HG03432 (cell line): Measurements from ENCODE around the gene GRB10.
"Not testable (repeated sequence)": the region's sequence is repeated elsewhere in the genome, so short reads cannot be mapped to it uniquely, and the experiment has no call there.

Experiments
- ATAC-seq: cut with Tn5 transposase; IDR thresholded peaks from one replicate; pipeline ENCODE4 v1.9.1; 2021; ENCODE audit warnings: mild to moderate bottlenecking, moderate library complexity; ENCODE audit not compliant: unreplicated experiment

GRB10 gene

DNA sequence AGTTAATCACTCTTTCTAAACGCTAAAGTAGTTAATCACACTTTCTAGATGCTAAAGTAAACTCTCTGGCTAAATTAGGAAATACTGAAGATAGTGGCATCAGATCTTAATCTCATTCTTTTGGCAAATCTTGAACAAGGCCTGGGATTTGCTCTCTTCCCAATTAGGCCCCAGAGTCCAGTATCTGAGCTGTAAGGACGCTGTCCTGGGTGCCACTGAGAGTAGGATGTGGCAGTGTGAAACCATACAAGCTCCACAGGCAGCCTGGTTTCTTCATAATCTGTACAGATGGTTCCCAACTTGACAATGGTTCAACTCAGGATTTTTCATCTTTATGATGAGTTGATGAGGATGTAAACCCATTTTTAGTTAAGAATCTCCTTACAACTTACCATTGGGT is 36.9 kb downstream of the GRB10 start:
- no peak for ATAC-seq

DNA sequence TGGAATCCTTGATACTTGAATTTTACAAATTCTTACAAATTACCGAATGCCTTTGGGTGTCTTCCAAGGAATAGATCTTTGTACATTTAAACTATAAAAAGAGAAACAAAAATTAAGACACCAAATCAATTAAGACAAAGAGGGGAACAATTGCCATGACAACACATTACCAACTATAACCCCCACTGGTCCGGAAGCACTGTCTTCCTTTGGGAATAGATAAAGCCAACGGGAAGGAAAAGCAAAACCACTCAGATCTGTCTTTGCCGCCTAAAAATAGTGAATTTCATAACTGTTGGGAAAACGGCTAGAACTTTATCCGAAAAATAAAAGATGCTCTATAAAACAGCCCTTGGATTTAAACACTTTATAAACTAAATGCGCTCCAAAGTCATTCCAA is 37.4 kb downstream of the GRB10 start:
- no peak for ATAC-seq

DNA sequence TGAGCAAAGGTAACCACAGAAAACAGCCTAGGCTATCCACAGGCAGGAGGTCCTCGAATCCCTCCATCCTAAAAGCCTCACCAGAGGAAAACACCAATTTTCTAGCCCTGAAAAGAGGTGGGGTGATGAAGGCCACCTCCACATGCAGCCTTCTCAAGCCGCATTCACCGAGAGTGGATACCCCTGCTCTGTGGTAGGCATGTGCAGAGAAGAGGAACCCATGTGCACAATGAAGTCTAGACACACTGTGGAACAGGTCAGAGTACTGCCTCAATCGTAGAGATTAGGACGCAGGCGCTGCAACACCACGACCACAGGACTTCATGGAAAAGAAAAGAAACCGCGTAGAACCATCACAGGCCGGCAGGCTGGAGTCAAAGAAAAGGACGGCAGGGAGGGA is 38.8 kb downstream of the GRB10 start:
- no peak for ATAC-seq

DNA sequence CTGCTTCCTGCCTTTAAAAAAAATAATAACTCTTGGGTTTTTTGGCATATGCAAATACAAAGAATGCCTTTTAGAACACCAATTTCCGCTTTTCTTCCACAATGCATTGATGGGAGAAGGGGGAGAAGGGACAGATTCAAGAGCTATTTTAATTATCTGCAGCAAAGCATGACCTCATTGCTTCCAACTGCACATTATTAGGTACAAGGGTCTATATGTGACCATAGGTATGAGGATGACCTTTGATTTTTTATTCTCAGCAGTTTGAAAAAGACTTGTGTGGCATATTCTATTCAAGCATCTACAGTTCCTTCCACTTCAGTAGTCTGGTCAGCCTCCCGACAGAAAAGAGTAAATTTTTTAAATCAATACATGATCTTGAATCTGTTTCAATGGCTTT is 39.7 kb downstream of the GRB10 start:
- no peak for ATAC-seq

DNA sequence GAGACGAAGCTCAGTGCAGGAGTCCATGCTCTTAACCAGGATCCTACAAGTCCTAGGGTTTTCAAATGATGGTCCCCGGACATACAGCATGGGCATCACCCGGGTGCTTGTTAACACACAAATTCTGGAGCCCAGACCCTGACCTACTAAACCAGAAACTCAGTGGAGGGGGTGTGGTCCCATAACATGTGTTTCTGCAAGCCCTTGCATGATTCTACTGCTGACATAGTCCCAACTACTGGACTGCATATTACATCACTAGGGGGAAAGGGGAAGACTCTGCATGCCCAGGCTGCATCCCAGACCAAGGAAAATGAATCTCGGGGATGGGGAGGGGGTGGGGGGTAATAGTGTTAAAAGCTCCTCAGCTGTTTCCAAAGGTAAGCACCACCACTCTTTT is 40.3 kb downstream of the GRB10 start:
- ATAC-seq, result no peak

DNA sequence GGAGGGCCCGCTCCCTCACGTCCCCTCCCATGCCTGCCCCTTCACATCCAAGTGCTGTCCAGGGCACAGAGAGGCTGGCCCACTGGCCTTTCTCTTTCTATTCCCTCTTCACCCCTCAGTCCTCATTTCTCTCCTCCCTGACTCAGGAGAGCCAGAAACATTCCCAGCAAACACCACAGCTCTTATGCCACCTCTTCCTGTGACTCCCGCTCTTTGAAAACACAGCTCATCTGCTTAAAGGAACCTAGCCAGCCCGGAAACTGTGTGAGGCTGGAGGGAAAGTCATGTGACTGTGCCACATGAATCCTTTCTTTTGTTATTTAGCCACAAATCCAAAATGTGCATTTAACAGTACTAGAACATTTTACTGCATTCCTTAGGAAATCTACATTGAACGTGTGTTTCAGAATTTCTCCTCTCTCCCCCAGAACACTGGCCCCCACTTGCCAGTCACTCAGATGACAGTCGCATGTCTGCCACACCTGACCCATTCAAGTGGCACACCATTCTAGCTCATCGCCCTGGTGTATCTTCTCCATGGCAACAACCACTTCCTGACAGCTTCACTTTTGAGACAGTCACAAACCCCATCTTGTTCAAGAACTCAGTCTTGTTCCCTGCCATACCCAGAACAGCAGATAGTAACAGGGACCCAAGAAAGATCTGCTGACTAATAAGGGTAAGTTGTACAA is 42.8 kb downstream of the GRB10 start:
- ATAC-seq, result no peak

DNA sequence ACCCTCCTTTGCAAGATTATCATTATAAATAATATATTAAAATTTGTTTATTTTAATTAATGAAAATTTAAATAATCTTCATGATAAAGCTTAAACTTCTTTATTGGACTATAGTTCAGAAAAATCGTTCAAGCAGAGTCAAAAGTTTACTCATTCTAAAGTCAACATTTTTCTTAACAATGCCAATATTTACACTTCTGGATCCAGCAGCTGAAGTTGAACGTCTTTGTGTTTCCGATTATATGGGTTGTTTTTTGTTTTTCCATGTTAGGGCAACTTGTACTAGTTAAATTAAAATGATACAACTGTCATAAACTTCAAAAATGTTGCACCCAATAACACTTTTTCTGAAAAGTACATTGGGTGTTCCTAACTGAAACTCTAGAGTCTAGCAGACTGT is 43.8 kb downstream of the GRB10 start:
- no peak for ATAC-seq

DNA sequence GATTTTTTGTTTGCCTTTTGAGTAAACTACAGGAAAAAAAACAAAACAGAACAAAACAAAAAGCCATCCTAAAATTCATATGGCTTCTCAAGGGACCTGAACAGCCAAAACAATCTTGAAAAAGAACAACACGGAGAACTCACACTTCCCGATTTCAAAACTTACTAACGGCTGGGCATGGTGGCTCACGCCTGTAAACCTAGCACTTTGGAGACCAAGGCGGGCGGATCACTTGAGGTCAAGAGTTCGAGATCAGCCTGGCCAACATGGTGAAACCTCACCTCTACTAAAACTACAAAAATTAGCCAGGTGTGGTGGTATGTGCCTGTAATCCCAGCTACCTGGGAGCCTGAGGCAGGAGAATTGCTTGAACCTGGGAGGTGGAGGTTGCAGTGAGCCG is 46.9 kb downstream of the GRB10 start:
- ATAC-seq, result not testable (repeated sequence)

DNA sequence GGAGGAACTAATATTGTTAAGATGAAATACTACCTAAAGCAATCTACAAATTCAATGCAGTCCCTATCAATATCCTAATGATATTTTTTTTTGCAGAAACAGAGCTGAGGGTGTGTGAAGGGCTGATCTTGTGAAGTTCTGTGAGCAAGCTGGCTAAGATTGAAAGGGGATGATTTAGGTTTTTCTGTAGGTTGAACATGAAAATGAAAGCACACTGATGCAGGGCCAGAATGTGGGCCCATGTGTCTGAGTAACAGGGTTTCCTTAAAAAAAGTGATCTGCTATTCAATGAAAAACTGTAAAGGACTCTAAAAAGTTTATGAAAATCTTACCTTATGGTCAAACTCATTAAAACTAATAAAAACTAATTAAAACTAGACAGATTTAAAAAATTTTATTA is 47.4 kb downstream of the GRB10 start:
- ATAC-seq, result no peak

DNA sequence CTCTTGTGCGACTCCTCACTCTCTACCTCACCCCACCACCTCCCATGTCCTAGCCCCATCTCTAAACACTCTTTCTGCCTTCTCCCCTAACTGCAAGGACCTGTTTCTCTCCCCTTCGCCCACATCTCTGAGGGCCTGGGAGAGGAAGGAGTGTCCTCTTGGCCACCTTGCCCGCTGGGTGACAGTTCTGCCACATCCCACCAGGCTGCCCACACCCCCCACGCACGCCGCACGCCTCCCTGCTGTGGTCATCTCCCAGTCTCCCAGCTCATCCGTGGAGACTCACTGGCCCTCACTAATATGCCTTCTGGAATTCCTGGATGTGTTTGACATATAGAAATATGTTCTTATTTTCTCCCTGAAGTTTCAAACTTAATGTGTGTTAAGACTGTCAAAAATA is 48.5 kb downstream of the GRB10 start:
- ATAC-seq, result no peak

DNA sequence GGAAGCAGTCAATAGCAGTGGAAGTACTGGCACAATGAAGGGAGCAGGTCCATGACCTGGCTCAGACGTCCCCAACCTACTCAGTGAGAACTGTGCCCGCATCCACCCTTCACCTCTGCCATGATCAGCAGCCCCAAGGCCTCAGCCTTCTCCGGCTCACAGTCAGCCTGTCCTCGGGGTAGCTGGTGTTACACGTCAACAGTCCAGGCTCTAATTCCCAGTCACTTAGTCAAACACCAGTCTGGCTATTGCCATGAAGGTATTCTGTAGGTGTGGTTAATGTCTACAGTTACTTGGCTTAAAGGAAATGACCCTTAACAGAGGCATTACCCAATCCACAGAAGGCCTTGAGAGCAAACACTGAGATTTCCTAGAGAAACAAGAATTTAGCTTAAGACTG is 49.1 kb downstream of the GRB10 start:
- ATAC-seq, result no peak

DNA sequence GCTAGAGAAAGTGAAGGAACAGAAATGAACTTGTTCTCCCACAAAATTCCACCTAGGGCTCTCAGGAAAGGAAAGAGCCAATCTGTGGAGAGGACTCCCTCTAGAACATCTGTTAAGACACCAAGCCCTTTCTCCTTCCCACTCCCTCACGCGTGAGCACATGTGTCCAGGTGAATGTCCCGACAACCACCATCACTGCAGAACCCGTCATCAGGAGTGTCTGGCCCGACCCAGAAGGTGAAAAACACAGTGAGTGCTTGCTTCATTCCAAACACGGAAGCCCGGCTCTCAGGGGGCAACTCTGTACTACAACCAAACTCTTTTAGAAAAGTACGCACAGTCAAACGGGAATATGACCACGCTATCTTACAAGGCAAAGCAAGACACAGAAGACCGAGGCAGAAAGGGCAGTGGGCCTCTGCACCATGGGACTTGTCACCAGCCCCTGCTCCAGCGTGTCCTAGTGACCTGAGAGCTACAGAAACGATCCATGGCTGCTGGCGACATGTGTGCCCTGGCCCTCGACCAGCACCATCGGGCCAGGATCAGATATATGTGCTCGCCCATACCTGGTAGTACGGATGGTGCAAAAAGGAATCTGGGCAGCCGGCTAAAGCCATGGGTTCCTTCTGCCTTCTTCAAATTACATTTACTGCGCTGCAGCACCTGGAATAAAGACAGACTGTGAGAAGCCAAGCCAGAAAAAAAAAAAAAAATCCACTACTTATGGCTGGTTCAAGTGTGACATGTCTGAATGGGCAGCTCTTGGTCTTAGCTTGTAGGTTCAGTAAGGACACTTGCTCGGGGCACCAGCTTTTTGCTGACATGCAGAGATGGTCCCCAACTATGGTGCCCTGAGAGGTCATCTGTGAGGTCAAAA is 50.8 kb downstream of the GRB10 start:
- ATAC-seq, result no peak

DNA sequence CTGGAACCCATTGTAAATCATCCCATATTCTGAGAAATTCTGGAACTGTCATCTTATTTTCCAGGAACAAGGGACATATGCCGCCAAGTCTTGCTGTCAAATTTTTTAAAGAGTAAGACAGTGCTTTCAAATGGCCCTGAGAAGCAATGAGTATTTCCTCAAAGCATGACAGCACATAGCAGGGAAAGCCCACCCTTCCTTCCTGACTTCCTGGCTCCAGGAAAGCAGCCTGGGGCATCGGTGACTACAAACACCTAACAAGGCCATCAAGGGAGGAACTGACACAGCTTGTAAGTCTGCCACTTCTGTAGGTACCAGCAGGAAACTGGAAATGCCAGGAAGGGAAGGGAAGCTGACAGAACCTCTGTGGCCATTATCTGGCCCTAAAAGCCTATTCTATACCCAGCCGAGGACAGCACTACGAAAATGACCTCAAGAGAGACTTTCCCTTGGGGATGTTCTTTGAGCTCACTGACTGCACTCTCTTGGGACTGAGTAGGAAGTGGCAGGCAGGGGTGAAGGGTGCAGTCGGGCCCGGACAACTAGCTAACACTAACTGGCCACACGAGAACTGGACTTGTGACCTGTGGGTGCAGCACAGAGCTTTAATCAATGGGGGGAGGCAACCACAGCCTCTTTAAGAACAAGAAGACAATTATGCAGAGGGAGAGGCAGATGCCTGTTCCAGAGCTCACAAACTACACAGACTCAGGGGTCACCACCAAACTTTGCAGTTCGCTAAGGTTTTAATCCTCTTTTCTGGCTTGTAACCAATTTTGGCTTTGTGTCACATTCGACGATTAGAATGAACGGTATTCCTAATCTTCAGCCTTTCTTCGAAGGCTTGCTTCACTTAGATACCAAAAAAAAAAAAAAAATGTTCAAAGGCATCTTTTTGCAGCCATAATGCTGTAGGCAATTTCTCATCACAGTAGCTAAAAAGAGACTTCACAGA is 52.0 kb downstream of the GRB10 start:
- no peak for ATAC-seq

DNA sequence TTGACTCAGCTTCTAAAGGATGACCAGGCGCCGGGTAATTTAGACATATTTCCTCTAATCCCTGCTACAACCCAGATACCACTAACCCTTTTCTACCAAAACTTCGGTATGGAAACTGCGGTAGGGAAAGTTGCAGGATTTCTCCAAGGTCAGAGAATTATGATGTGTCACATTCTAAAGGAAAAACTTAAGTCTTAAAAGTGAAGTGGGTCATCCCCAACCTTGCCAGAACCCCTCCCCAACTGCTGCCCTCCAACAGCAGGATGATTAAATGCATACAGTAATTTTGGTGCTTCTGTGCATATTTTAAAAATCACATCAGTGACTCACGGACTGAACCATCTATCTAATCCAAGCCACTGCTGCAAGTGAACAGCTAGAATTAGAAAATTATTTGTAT is 52.7 kb downstream of the GRB10 start:
- ATAC-seq, result no peak

DNA sequence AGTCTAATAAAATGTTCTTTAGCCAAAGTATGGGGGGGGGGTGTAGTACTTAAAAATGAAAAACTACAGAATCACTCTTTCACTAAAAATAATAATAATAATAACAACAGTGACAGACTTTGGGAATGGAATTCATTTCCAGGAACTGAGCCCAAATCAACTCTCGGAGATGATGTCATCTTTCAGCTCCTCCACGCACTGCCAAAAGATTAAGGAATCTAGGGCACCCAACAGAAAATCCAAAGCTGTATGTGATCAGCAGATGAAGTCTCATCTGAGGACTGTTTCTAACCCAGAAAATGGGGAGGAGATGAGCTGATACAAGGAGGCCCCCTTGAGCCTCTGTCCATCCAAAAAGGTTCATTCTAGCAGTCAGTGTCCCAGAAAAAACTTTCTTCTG is 54.5 kb downstream of the GRB10 start:
- no peak for ATAC-seq

DNA sequence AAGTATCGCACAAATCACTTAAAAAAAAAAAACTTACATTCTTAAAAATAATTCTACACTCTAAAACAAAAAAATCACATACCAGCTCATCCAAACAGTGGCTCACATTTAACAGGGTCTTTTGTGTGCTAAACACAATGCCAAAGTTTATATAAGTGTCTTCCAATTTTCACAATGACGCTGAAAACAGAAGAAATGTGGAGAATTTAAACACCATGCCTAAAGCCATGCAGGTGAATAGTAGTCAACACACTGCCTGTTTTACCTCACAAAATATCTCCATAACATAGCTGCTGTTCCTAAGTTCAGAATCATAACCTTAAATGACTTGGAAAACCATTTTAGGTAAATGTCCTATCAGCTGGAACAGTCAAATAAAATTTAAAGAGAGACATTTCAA is 55.0 kb downstream of the GRB10 start:
- ATAC-seq, result no peak

DNA sequence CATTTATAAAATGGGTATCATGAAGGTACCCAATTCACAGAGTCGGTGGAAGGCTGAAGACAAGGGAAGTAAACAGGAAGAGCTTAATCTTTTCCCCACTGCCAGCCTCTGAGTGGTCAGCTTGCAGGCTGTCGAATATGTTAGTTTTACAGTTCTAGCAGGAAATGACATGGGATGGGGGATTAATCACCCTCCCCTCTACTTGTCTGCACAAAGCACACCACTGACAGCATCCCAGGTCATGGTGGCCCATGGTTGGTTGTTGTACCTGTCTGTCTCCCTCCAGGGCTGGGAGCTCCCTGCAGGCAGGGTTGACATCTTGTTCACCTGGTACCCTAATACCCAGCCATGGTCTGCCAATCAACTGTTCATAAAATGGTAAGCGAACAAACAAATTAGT is 55.6 kb downstream of the GRB10 start:
- ATAC-seq, result no peak

DNA sequence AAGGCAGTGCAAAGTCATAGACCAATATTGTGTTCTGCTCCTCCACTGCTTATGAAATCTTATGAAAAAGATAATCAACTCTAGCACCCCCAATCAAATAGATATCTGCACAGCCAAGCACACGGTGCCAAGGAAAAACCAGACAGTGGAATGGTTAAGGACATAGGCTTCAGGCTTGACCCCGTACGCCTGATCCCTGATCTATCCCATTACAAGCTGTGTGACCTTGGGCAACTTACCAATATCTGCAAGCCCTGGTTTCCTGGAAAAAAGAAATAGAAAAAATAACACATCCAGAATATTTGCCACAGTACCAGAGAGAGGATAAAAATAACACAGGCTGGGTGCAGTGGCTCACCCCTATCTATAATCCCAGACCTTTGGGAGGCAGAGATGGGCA is 56.9 kb downstream of the GRB10 start:
- no peak for ATAC-seq

DNA sequence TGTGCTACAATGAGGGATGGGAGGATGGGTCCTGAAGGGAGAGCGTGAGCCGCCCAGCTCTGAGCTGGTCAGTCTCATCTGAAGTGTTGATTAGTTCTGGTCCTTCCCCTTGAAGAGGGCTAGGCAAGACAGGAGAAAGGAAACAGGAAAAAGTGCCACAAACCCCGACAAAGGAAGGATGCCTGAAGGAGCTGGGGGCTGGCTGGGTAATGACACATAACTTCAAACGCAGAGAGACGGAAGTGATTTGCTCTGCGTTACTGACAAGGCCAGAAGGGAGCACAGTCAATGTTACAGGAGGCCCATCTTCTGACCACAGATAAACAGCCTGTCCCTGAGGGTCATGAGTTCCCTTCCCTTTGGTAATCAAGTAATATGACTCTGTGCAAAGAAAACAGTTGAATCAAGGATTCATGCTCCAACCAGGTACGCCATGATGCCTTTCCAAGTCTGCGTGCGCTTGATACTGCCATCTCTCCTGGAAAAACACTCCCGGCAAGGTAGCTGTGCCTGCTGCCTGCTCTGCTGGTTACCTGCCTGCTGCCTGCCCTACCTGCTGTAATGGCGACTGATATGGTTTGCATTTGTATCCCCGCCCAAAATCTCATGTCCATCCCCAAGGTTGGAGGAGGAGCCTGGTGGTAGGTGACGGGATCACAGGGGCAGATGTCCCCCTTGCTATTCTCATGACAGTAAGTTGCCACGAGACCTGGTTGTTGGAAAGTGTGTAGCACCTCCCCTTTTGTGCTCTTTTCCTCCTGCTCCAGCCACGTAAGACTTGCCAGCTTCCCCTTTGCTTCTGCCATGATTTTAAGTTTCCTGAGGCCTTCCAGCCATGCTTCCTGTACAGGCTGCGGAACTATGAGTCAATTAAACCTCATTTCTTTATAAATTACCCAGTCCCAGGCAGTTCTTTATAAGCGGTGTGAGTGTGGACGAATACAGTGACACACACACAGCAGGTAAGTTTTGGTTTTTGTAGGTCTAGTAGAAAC is 57.9 kb downstream of the GRB10 start:
- ATAC-seq, result no peak

DNA sequence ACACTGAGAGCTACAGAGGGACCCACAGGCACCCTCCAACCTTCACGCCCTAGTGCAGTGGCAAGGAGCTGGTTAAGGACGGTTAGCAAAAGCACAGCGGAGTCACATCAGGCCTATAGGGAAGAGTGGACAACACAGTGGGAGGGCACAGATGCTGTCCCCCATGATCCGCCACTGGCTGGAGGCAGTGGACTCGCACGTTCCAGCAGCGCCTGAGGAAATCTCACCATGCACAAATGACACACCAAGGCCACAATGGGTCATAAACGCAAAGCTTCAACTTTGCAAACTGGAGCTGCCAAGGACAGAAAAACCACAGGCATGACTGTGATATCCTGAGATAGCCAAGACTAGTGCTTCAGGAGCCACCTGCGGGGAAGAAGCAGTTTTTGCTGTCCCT is 58.8 kb downstream of the GRB10 start:
- ATAC-seq, result no peak
